Cerebellar nuclear complex (tissue), 1 donor: Measurements from ENCODE around the gene TMEM109.

ENCODE experiments used
- DNase-seq, 2 experiments: peaks; one replicate each; lab custom pipeline; 2025; lab: John Stamatoyannopoulos, UW

Gene TMEM109

DNA sequence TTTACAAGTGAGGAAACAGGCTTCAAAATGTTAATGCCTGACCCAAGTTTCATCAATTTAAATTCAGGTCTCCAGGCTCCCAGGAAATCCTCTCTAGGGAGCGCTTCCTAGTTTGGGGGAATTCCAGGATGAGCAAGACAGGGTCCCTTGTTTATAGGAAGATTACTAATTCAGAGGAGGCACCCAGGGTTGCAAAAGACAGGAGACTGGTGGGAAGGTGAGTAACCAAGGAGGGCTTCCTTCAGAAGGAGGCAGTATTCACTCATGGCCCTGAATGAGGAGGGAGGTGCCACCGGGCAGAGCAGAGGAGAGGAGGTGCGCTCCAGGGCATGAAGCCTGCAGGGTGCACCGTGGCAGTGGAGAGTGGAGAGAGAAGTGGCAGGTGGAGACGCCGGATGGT lies 11.9 kb downstream of the TMEM109 start:
- no peak for DNase-seq

DNA sequence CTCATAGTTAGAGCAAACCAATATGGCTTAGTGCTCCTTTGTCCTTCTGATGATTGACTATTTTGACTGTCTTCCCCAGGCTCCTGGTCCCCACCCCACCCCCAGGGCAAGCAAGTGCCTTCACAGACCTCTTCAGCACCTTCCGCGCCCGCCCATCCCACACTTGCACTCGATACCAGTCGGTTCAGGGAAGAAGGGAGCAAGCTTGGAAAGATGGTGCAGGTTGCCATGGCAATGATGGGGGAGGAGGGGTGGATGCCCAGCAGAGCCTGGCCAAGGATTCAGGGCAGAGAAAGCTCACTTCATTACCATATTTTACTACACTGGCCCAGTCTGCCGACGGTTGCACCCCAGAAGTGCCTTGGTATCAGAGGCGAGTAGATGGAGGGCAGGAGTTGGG lies 12.5 kb downstream of the TMEM109 start:
- DNase-seq, result peak in 1 of 2 experiments; percentile 23

GRCh38 chr11:60927061-60927592 lies 13.2 kb downstream of the TMEM109 start:
- DNase-seq, result no peak

GRCh38 chr11:60927600-60927999 lies 13.6 kb downstream of the TMEM109 start:
- DNase-seq, result no peak

- no peak for DNase-seq
Measured at GRCh38 chr11:60928563-60929001, 14.6 kb downstream of the TMEM109 start.

- DNase-seq, result no peak
Measured at GRCh38 chr11:60929764-60930163, 15.8 kb downstream of the TMEM109 start.

DNA sequence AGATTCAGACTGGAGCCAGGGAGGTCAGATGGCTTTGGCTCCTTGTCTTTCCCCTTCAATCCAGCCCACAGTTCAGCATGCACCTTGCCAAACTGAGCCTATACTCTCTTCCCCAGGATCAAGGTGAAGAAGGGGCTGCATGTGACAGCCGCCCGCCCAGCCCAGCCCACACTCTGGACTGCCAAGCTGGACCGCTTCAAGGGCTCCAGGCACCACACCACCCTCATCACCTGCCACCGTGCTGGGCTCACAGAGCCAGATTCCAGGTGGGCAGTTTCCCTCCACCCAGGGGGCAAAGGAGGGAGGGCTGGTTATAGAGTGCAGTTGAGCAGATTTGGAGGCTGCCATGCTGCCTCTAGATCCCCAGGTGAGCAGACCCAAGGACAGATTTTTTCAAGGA lies 16.4 kb downstream of the TMEM109 start:
- DNase-seq, result no peak

DNA sequence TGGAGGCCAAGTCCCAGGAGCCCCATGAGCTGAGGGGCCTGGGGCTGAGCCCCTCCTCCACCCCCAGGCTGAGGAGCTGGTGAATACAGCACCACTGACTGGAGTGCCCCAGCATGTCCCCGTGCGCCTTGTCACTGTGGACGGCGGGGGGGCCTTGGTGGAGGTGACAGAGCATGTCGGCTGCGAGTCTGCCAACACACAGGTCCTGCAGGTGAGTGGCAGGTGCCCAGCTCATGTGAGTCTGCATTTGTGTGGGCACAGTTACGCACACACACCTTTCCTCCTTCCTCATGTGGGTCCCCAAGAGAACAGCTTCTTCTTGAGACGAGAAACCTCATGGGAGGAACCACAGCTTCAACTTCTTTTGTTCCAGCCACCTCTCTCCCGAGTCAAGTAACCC lies 18.0 kb downstream of the TMEM109 start:
- DNase-seq, result no peak

- DNase-seq, result no peak
Measured at GRCh38 chr11:60932605-60933356, 18.8 kb downstream of the TMEM109 start.

GRCh38 chr11:60933416-60934123 lies 19.6 kb downstream of the TMEM109 start:
- no peak for DNase-seq

GRCh38 chr11:60934124-60934789 lies 20.3 kb downstream of the TMEM109 start:
- DNase-seq, result no peak

DNA sequence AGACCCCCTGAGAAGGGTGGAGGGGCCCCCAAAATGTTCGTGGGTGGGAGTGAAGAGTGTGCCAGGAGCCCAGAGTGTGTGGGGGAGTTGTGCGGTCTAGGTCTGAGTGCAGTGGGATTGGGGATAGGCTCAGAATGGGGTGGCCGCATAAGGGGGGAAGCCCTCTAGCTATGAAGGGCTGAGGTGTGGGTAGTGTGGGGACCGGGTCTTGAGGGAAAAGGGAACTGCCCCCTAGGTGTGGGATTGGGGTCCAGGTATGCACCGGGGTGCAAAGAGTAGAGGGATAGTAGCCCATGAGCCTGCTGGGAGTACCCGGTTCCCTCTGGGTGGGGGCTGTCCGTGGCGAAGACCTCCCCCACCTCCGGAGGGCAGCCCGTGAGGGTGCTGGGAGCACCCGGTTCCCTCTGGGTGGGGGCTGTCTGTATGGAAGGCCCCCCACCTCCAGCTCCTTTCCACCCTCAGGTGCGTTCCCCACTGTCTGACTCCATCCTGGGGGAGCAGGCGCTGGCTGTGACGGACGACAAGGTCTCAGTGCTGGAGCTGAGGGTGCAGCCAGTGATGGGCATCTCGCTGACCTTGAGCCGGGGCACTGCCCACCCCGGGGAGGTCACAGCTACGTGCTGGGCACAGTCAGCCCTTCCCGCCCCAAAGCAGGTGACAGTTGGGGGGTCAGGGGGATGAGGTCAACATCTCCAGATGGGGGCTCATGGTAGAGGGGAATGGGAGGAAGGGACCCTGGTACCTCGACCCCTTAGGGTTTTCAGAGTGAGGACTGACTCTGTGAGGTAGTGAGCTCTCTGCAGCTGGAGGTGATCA lies 21.0 kb downstream of the TMEM109 start:
- DNase-seq, result no peak

- DNase-seq, result no peak
Measured at GRCh38 chr11:60935676-60936442, 21.9 kb downstream of the TMEM109 start.

- no peak for DNase-seq
Measured at GRCh38 chr11:60936467-60937143, 22.6 kb downstream of the TMEM109 start.

- DNase-seq, result no peak
Measured at GRCh38 chr11:60937144-60937527, 23.2 kb downstream of the TMEM109 start.

DNA sequence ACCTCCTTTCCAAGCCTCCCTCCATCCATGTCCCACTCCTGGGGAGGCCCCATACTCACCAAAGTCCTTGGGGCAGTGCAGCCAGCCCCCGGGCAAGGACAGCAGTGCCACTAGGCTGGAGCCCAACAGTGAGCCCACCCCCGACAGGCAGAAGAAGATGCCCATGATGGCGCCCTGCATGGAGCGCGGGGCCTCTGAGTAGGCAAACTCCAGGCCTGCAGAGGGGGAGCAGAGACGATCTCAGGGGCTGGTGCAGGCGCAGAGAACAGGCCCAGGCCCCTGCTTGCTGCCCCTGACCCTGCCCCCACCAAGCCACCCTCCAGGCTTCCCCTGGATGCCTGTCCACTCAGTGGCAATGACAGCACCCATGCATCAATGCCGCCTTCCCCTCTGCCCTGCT lies 23.9 kb downstream of the TMEM109 start:
- no peak for DNase-seq

- DNase-seq, result no peak
Measured at GRCh38 chr11:60938500-60938899, 24.5 kb downstream of the TMEM109 start.

GRCh38 chr11:60939301-60939700 lies 25.3 kb downstream of the TMEM109 start:
- DNase-seq, result no peak

DNA sequence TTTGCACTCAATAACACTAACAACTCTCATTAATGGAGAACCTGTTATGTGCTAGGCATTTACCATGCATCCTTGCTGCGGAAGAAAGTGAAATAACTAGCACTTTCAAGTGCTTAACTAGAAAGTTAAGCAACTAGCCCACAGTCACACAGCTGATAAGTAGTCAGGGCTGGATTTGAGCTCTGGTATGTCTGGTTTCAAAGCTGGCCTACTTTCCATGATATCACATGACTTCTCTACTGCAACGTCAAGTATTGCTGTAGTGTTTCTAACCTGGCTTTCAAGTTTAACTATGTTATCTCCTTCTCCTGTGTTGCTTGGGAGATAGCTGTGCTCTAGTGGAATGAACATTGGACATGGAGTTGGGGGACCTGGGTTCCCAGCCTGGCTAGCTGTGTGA lies 25.9 kb downstream of the TMEM109 start:
- DNase-seq, result no peak

- no peak for DNase-seq
Measured at GRCh38 chr11:60941371-60942119, 27.6 kb downstream of the TMEM109 start.
